ENCODE results near the gene SON.

GRCh38 chr21:33560965-33561364 is 18.1 kb downstream of the SON start:
- TF ChIP-seq CTCF (IDR thresholded peaks at IDR 0.05) (no peak), EP300 (IDR thresholded peaks at IDR 0.05) (no peak)

Data from upper lobe of left lung (tissue), 4 donors.